NCI-H2196 (cell line): Measurements from ENCODE around the gene KCNQ1OT1.
"Not testable (repeated sequence)": the region's sequence is repeated elsewhere in the genome, so short reads cannot be mapped to it uniquely, and the experiment has no call there.

Experiments
- DNase-seq: peaks from one replicate; lab custom pipeline; 2025; ENCODE audit not compliant: unreplicated experiment; lab: John Stamatoyannopoulos, UW

KCNQ1OT1 gene

DNA sequence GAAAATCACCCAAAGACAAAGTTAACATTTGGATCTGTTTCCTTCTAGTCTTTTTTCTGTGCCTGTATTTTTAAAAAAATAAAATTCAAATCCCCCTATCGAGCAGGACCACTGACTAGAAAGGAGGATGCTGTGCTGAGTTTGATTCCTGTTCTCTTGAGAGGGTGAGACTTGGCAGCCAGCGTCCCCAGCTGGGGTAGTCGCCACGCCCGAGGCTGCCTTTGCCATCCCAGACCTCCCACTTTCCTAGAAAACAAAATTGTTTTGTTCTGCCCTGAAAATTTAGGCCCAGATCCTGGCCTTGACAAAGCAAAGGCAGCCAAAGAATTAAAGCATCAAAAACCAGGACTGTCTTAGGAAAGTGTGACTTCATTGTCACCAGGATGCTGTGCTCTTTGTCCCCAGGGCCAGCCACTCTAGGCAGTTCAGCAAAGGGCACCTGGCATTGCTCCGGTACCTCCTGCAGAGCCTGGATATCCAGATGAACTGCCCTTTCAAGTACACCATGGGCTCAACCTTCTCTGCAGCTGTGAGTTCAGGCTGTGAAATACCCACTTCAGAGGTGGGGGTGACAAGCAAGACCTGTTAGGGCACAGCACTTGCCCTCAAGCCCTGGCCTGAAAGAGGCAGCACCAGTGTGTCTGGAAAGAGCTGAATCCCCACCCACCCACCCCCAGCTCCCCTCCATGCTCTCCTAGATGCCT, 44.6 kb downstream of the KCNQ1OT1 start:
- DNase-seq, result no peak

- peak; percentile 36 for DNase-seq
Observed at GRCh38 chr11:2653930-2654739, 45.7 kb downstream of the KCNQ1OT1 start.

GRCh38 chr11:2653198-2653551, 46.6 kb downstream of the KCNQ1OT1 start:
- no peak for DNase-seq

DNA sequence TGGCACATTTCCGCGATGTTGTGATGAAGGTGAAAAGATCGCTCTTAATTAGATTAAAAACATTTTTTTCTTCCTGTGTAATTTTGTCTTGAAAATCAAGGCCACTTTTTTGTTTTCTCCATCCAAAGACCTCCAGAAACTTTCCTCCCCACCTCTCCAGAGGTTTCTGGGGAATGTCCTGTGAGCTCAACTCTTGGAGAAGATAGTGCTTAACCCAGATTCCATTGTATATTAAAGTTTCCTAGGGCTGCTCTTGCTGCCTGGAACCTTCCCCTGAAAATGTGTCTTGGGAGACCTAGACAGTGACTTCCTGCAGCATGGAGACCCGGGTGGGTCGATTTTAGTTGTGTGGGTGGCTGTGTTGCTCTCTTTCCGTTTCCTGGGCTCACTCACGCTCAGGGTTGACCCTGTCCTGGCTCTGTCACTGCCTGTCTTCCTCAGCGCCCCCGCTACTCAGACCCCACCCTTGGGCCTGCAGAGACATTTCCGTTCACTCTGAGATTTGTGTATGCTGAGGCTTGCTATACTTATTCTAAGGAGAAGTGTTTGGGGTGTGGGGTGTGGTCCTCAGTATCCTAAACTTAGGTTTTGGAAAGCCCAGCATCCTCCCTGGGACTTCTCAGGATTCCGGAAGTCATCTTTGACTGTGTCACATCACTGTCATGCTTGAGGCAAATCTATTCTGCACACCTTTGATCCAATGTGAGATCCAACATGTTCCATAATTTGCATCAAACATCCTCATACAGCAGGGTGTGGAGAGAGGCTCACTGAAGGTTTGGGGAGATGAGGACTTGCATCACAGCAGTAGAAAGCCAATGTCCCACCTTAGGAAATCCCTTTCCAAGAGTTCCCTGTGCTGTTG, 47.2 kb downstream of the KCNQ1OT1 start:
- no peak for DNase-seq

- no peak for DNase-seq
Observed at GRCh38 chr11:2651826-2652271, 47.9 kb downstream of the KCNQ1OT1 start.

- no peak for DNase-seq
Observed at GRCh38 chr11:2651054-2651617, 48.7 kb downstream of the KCNQ1OT1 start.

DNA sequence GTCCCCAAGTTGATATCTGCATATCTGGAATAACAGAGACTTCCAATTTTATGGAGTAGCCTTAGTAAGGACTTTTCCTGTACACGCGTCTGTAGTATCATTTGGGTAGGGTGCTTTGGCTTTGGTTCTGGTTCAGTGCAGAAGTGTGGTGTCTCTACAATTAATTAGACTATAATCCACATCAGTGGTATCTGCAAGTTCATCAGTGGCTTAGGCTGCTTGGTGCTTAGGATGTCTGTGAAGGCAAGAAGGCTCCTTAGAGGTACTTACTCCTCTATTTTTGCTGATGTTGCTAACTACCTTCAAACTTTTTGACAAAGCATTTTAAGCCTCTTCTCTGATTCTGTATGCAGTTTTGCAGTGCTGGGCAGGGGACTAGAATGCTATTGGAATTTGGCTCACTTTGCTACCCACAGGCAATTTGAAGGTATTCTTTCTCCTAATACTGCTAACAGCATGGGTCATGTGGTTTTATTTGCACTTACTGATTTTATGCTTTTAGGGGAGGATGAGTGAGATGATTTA, 49.4 kb downstream of the KCNQ1OT1 start:
- no peak for DNase-seq

DNA sequence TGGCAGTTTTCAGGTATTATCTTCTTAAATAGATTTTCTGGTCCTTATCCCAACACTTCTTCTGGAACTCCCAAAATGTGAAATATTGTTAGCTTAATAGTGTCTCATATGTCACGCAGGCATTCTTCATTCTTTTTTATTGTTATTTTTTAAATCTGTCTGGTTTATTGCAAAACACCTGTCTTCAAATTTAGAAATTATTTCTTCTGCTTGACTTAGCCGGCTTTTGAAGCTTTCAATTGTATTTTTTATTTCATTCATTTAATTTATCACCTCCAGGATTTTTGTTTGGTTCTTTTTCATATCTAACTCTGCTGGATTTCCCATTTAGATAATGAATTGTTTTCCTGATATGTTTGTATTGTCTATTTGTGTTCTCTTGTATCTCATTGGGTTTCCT, 49.9 kb downstream of the KCNQ1OT1 start:
- no peak for DNase-seq

DNA sequence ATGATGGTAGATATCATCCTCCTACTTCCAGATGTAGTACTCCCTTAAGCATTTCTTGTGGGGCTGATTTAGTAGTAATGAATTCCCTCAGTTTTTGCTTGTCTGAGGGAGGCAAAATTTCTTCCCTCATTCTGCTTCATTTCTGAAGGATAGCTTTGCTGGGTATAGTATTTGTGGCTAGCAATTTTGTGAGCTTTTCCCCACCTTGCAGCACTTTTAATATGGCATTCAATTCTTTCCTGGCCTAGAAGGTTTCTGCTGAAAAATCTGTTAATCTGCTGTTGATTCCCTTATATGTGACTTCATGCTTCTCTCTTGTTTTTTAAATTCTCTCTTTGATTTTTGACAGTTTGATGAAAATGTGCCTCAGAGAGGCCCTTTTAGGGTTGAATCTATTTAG, 50.4 kb downstream of the KCNQ1OT1 start:
- DNase-seq, result no peak

DNA sequence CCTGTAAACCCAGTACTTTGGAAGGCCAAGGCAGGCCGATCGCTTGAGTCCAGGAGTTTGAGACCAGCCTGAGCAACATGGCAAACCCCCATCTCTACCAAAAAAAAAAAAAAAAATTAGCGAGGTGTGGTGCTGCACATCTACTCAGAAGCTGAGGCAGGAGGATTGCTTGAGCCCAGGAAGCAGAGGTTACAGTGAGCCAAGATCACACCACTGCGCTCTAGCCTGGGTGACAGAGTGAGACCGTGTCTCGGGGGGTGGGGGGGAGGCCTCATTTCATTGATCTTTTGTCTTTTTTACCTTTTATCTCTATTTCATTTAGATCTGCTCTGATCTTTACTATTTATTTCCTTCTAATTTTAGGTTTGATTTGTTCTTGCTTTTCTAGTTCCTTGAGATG, 51.8 kb downstream of the KCNQ1OT1 start:
- no peak for DNase-seq

DNA sequence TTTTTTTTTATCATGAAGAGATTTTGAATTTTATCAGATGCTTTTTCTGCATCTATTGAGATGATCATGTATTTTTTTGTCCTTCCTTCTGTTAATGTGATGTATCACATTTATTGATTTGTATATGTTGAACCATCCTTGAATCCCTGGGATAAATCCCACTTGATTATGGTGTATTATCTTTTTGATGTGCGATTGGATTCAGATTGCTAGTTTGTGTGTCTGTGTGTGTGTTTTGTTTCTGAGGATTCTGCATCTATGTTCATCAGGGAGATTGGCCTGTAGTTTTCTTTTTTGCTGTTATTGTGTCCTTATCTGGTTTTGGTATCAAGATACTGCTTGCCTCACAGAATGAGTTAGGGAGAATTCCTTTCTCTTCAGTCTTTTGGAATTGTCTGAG, 52.6 kb downstream of the KCNQ1OT1 start:
- DNase-seq, result no peak

DNA sequence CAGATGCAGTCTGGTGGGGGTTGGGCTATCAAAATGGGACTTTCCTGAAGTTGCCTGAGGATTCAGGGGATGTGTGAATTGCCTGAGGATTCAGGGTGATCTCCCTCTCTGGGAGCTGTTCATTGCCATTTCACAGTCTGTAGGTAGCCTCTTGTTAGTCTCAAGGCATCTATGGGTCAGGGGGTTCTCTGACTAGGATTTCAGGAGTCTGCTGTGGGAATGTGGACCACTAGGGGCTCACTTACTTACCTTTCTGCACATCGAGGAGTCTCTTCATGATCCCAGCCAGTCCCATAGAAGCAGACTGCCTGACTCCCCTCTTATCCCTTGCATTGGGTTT, 54.0 kb downstream of the KCNQ1OT1 start:
- DNase-seq, result no peak

GRCh38 chr11:2644844-2645778, 54.7 kb downstream of the KCNQ1OT1 start:
- no peak for DNase-seq

- no peak for DNase-seq
Observed at GRCh38 chr11:2643746-2644145, 56.0 kb downstream of the KCNQ1OT1 start.

- no peak for DNase-seq
Observed at GRCh38 chr11:2641623-2642022, 58.2 kb downstream of the KCNQ1OT1 start.

DNA sequence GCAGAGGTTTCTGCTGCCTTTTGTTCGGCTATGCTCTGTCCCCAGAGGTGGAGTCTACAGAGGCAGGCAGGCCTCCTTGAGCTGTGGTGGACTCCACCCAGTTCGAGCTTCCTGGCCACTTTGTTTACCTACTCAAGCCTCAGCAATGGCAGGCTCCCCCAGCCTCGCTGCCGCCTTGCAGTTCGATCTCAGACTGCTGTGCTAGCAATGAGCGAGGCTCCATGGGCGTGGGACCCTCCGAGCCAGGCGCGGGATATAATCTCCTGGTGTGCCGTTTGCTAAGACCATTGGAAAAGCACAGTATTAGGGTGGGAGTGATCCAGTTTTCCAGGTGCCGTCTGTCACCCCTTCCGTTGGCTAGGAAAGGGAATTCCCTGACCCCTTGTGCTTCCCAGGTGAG, 60.0 kb downstream of the KCNQ1OT1 start:
- not testable (repeated sequence) for DNase-seq

DNA sequence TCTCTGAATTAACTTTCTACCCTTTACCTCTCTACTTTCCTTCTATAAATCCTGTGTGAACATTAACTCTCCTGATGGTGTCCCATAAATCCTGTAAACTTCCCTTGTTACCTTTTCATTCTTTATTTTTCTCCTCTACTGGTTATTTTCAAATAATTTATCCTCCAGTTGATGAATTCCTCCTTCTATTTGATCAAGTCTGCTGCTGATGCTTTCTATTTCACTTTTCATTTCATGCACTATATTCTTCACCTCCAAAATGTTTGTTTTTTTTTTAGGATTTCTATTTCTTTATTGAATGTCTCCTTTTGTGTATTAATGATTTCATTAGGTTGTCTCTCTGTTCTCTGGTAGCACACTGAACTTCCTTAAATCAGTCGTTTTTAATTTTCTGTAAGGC, 68.6 kb downstream of the KCNQ1OT1 start:
- DNase-seq, result no peak

DNA sequence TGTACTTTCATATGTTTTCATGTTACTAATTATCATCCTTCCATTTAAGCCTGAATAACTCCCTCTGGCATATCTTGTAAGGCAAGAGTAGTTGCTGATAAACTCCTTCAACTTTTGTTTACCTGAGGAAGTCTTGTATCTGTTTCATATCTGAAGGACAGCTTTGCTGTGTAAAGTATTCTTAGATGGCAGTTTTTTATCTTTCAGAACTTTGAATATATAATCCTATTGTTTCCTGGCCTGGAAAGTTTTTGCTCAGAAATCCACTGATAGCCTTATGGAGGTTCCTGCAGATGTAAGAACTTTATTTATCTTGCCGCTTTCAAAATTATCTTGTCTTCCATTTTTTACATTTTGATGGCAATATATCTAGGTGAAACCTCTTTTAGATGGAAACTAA, 69.1 kb downstream of the KCNQ1OT1 start:
- no peak for DNase-seq

DNA sequence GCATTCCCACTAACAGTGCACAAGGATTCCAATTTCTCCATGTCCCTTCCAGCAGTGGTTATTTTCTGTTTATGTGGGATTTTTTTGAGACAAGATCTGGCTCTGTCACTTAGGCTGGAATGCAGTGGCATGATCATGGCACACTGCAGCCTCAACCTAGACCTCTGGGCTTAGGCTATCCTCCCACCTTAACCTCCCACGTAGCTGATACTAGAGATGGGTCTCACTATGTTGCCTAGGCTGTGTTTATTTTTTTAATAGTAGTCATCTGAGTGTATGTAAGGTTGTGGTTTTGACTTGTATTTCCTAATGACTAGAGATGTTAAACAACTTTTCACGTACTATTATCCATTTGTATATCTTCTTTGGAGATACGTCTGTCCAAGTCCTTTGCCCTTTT, 74.6 kb downstream of the KCNQ1OT1 start:
- no peak for DNase-seq

DNA sequence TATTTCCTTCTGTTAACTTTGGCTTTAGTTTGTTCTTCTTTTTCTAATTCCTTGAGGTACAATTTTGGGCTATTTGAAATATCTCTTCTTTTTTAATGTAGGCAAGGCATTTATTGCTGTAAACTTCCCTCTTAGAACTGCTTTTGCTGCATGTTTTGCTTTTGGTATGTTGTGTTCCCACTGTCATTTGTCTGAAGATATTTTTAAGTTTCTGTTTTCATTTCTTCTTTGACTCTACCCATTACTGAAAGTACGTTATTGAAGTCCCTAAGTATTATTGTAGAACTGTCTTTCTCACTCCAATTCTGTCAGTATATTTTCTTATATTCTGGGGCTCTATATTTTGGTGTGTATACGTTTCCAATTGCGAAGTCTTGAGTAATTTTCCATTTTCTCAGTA, 77.9 kb downstream of the KCNQ1OT1 start:
- DNase-seq, result no peak
